Measurements from ENCODE around the gene RBM18. TPM values are rescaled to one million over a fixed set of nuclear protein-coding genes. Genes with fewer than 3 reads are reported as not detected.

RBM18 gene
- total RNA-seq, 1 donor from 2014 or later: 12.9 TPM

- H3K27me3 Mint-ChIP-seq (ENCODE audit: insufficient read depth, low read depth): peaks cover 93% of the 10 kb centered on the region
- H3K27me3 ChIP-seq: peaks cover 100% of the 10 kb centered on the region
- H3K9ac ChIP-seq: no peak overlapping the region
- peaks cover 82% of the 10 kb centered on the region for H4K20me1 ChIP-seq (ENCODE audit: low read depth)
- TF ChIP-seq EZH2 (IDR thresholded peaks at IDR 0.05) (no peak), EZH2phosphoT487 (IDR thresholded peaks at IDR 0.05) (no peak), CTCF (IDR thresholded peaks at IDR 0.05) (no peak)
- no peak overlapping the region for H3K4me2 ChIP-seq
- DNase-seq (ENCODE audit: low spot score): no peak
- H3K4me3 ChIP-seq: no peak overlapping the region
- no peak overlapping the region for H3K27ac ChIP-seq
- H3K79me2 ChIP-seq (ENCODE audit: low read depth): no peaks in the 10 kb centered on the region
- peaks cover 12% of the 10 kb centered on the region for H3F3A ChIP-seq (ENCODE audit: low read depth)
- no peaks in the 10 kb centered on the region for H3K9me3 ChIP-seq (ENCODE audit: low read depth)
- no peaks in the 10 kb centered on the region for H3K36me3 Mint-ChIP-seq
- no peak overlapping the region for H2AFZ ChIP-seq (replicated peaks)
- H3K9me3 Mint-ChIP-seq: peaks cover 15% of the 10 kb centered on the region
- H3K27ac Mint-ChIP-seq: no peak overlapping the region
- H3K4me1 Mint-ChIP-seq: peaks cover 20% of the 10 kb centered on the region
- H3K36me3 ChIP-seq: no peaks in the 10 kb centered on the region
- H3K4me3 Mint-ChIP-seq: no peak overlapping the region
- H3K4me1 ChIP-seq: peaks cover 31% of the 10 kb centered on the region
Measured at GRCh38 chr9:122217640-122218039, 47.0 kb downstream of the RBM18 start.

- H3K27me3 Mint-ChIP-seq (ENCODE audit: insufficient read depth, low read depth): peaks cover 93% of the 10 kb centered on the region
Measured at GRCh38 chr9:122216798-122217418, 47.7 kb downstream of the RBM18 start.

GRCh38 chr9:122216138-122216797 is 48.4 kb downstream of the RBM18 start:
- no peak overlapping the region for H3K4me2 ChIP-seq
- H3K27me3 ChIP-seq: peaks cover 100% of the 10 kb centered on the region
- H3K4me3 ChIP-seq: no peak overlapping the region
- no peaks in the 10 kb centered on the region for H3K36me3 Mint-ChIP-seq
- no peak overlapping the region for H3K27ac ChIP-seq
- H3K9ac ChIP-seq: no peak overlapping the region
- peaks cover 71% of the 10 kb centered on the region for H4K20me1 ChIP-seq (ENCODE audit: low read depth)
- H3K79me2 ChIP-seq (ENCODE audit: low read depth): no peaks in the 10 kb centered on the region
- no peak for TF ChIP-seq EZH2phosphoT487 (IDR thresholded peaks at IDR 0.05)
- no peak for TF ChIP-seq EZH2 (IDR thresholded peaks at IDR 0.05)
- no peak for TF ChIP-seq CTCF (IDR thresholded peaks at IDR 0.05)
- H2AFZ ChIP-seq (replicated peaks): no peak overlapping the region
- no peaks in the 10 kb centered on the region for H3K9me3 ChIP-seq (ENCODE audit: low read depth)
- DNase-seq (ENCODE audit: low spot score): no peak
- H3K4me1 ChIP-seq: peaks cover 27% of the 10 kb centered on the region
- no peak overlapping the region for H3K4me3 Mint-ChIP-seq
- H3K4me1 Mint-ChIP-seq: peaks cover 18% of the 10 kb centered on the region
- peaks cover 8% of the 10 kb centered on the region for H3F3A ChIP-seq (ENCODE audit: low read depth)
- no peak overlapping the region for H3K27ac Mint-ChIP-seq
- H3K27me3 Mint-ChIP-seq (ENCODE audit: insufficient read depth, low read depth): peaks cover 92% of the 10 kb centered on the region
- H3K9me3 Mint-ChIP-seq: peaks cover 15% of the 10 kb centered on the region
- H3K36me3 ChIP-seq: no peaks in the 10 kb centered on the region

More at GRCh38 chr9:122216798-122217418, 47.7 kb downstream of the RBM18 start:
- Histone ChIP-seq H4K20me1 (ENCODE audit: low read depth) (peaks cover 78% of the 10 kb centered on the region), H3K27ac (no peak overlapping the region), H3K4me3 (no peak overlapping the region), H3F3A (ENCODE audit: low read depth) (peaks cover 12% of the 10 kb centered on the region), H3K4me1 (peaks cover 31% of the 10 kb centered on the region), H3K4me2 (no peak overlapping the region), H3K9me3 (ENCODE audit: low read depth) (no peaks in the 10 kb centered on the region), H3K9ac (no peak overlapping the region), H3K79me2 (ENCODE audit: low read depth) (no peaks in the 10 kb centered on the region), H3K27me3 (peaks cover 100% of the 10 kb centered on the region), H2AFZ (replicated peaks) (no peak overlapping the region), H3K36me3 (no peaks in the 10 kb centered on the region)
- H3K4me1 Mint-ChIP-seq: peaks cover 20% of the 10 kb centered on the region
- no peak overlapping the region for H3K4me3 Mint-ChIP-seq
- no peak for DNase-seq (ENCODE audit: low spot score)
- peak; percentile 0 for TF ChIP-seq EZH2phosphoT487 (IDR thresholded peaks at IDR 0.05)
- TF ChIP-seq CTCF (IDR thresholded peaks at IDR 0.05): no peak
- H3K27ac Mint-ChIP-seq: no peak overlapping the region
- peaks cover 15% of the 10 kb centered on the region for H3K9me3 Mint-ChIP-seq
- H3K36me3 Mint-ChIP-seq: no peaks in the 10 kb centered on the region
